HepG2 (cell line): ENCODE measurements around the gene AEN. TPM values are rescaled to one million over a fixed set of nuclear protein-coding genes. Genes with fewer than 3 reads are reported as not detected.
A peak's percentile ranks its signal among the peaks of the same experiment; 100 is the strongest.

Experiments used
- ATAC-seq: fragments of 200-7000 bp; cut with Tn5 transposase; 3 replicates; pipeline ENCODE4 v1.9.1; 2020; ENCODE audit warnings: mild to moderate bottlenecking, moderate library complexity
- BruUV-seq: library from RNA; stranded (reverse); fragments of 400-500 nt; replicated peaks from 2 replicates; lab custom pipeline; 2021; lab: Mats Ljungman, UMichigan
- CTCF ChIA-PET: fragments of 300-600 bp; formaldehyde crosslinking; extraction: SDS; loops from one replicate; lab custom pipeline; 2021; ENCODE audit warnings: low total read pairs, inconsistent platforms, low intra/inter-chr PET ratio; lab: Yijun Ruan, JAX
- POLR2A ChIA-PET: fragments of 350-600 bp; sonication (Branson Sonifier 250); formaldehyde crosslinking; loops from one replicate; lab custom pipeline; 2020; ENCODE audit warnings: antibody characterized with exemption, inconsistent platforms; lab: Yijun Ruan, JAX
- DNase-seq: peaks from one replicate; pipeline ENCODE4 v3.0.0-alpha.2; 2015; ENCODE audit warnings: low spot score
- FAIRE-seq: peaks from 3 replicates; lab custom pipeline; 2011; peaks lifted over from hg19 to GRCh38; lab: Jason Lieb, UNC
- H2AFZ ChIP-seq: one replicate; pipeline ENCODE4 v1.6.1; 2011; ENCODE audit warnings: low read length, inconsistent platforms
- H3K27ac ChIP-seq: fragments of 300-600 bp; 3 replicates; pipeline ENCODE4 v1.8.0; 2011; ENCODE audit warnings: mixed run types, mild to moderate bottlenecking, mixed read lengths, low read length, inconsistent platforms; ENCODE audit not compliant: insufficient read depth; ENCODE audit errors: extremely low read length
- H3K27me3 ChIP-seq, 2 experiments: fragments of 200-600 bp in 1 of 2; 2 replicates in 1 of 2; 3 replicates in 1 of 2; pipeline versions ENCODE4 v1.6.0 to v1.8.0; 2011; ENCODE audit warnings: low read length in 2 of 2, mild to moderate bottlenecking in 2 of 2, moderate library complexity in 2 of 2, inconsistent platforms in 1 of 2; ENCODE audit not compliant: insufficient read depth in 2 of 2, control insufficient read depth in 1 of 2
- H3K36me3 ChIP-seq, 2 experiments: fragments of 200-600 bp in 1 of 2; replicated peaks in 1 of 2; 2 replicates in 1 of 2; 3 replicates in 1 of 2; pipeline versions ENCODE4 v1.5.1 to v1.8.0; 2011; ENCODE audit warnings: low read length in 2 of 2, inconsistent platforms in 1 of 2; ENCODE audit not compliant: insufficient read depth in 2 of 2, control insufficient read depth in 1 of 2
- H3K4me1 ChIP-seq: 2 replicates; pipeline ENCODE4 v1.5.1; 2012; ENCODE audit warnings: low read length, inconsistent platforms; ENCODE audit not compliant: insufficient read depth
- H3K4me2 ChIP-seq: 2 replicates; pipeline ENCODE4 v1.6.0; 2011; ENCODE audit warnings: low read depth, low read length, inconsistent platforms
- H3K4me3 ChIP-seq, 3 experiments: fragments of 200-600 bp in 1 of 3; sonication (generic), shearing (Covaris generic) in 1 of 3; replicated peaks in 1 of 3; 2 replicates each; pipeline ENCODE4 v1.5.1; 2011 to 2016; ENCODE audit warnings: low read length in 3 of 3, inconsistent platforms in 2 of 3, low read depth in 2 of 3, mild to moderate bottlenecking in 2 of 3, control low read depth in 1 of 3, mixed read lengths in 1 of 3; ENCODE audit not compliant: insufficient read depth in 1 of 3
- H3K79me2 ChIP-seq: one replicate; pipeline ENCODE4 v1.6.1; 2011; ENCODE audit warnings: low read length, inconsistent platforms; ENCODE audit not compliant: insufficient read depth
- H3K9ac ChIP-seq: 2 replicates; pipeline ENCODE4 v1.6.0; 2011; ENCODE audit warnings: mild to moderate bottlenecking, low read depth, low read length, inconsistent platforms; ENCODE audit not compliant: insufficient read depth
- H3K9me3 ChIP-seq: 2 replicates; pipeline ENCODE4 v1.5.1; 2012; ENCODE audit warnings: mild to moderate bottlenecking, low read length
- H4K20me1 ChIP-seq: 2 replicates; pipeline ENCODE4 v1.6.0; 2011; ENCODE audit warnings: inconsistent platforms, mild to moderate bottlenecking, low read length, moderate library complexity; ENCODE audit not compliant: insufficient read depth
- KIAA2018 ChIP-seq: sonication (generic); formaldehyde crosslinking; IDR thresholded peaks from 2 replicates; pipeline ENCODE4 v1.5.0; 2020; ENCODE audit warnings: mild to moderate bottlenecking, missing genetic modification reagents, borderline replicate concordance
- MAFF ChIP-seq: IDR thresholded peaks from 2 replicates; pipeline ENCODE4 v1.6.1; 2011; ENCODE audit warnings: low read depth, low read length, improper control_type of control experiment
- MAFK ChIP-seq, 2 experiments: IDR thresholded peaks in 1 of 2; conservative IDR thresholded peaks in 1 of 2; 2 replicates each; pipeline ENCODE4 v1.6.1; 2011; ENCODE audit warnings: improper control_type of control experiment in 2 of 2, low read length in 2 of 2
- MXI1 ChIP-seq: IDR thresholded peaks from 3 replicates; pipeline ENCODE4 v1.6.1; 2012; ENCODE audit warnings: low read depth, low read length, inconsistent platforms, borderline replicate concordance
- WGBS: methylation state at CpG from one replicate; pipeline ENCODE4 v1.1.6; 2017; ENCODE audit warnings: low lambda C conversion rate; 5-methylcytosine and 5-hydroxymethylcytosine counted together
- in situ Hi-C: cut with HindIII; loops from 2 replicates; pipeline ENCODE4 v1.10.0; 2017; ENCODE audit warnings: low pct_unique_long_range_greater_than_20kb; ENCODE audit not compliant: extremely low pct_ligation_motif_present
- intact Hi-C: fragments of 100-400 bp; cut with micrococcal nuclease; formaldehyde crosslinking; loops from one replicate; pipeline ENCODE4 v1.10.0; 2022; ENCODE audit not compliant: unreplicated experiment
- polyA plus RNA-seq, 8 experiments: library from polyadenylated mRNA; depleted of rRNA in 3 of 8; stranded (reverse) in 7 of 8; unstranded in 1 of 8; fragments of >200 nt; fragmentation: Illumina TruSeq in 4 of 8; extraction: Trizol in 4 of 8; gene quantifications; 2 replicates each; pipeline versions ENCODE4 v1.2.1 to v1.2.3, GENCODE V29; 2011 to 2016; ENCODE audit warnings: low read depth in 4 of 8, missing spikeins in 1 of 8, mixed read lengths in 1 of 8; ENCODE audit not compliant: insufficient read depth in 1 of 8
- total RNA-seq, 5 experiments: library from RNA; depleted of rRNA; stranded (reverse); fragments of >200 nt; fragmentation: Illumina TruSeq; extraction: Trizol; gene quantifications; 2 replicates each; pipeline ENCODE4 v1.2.3, GENCODE V29; 2016; ENCODE audit warnings: low read depth in 1 of 5

Gene AEN
- total and polyA plus RNA-seq, 2 of the 13 experiments (the other 11 are each of a cell fraction or from before 2014, with no cell fraction given) = 51.3 to 118 TPM

- WGBS = 7% methylated on average over 4 of the region's 4 CpGs
- Histone ChIP-seq H3K36me3 (no peaks in the 10 kb centered on the region), H2AFZ (no peak overlapping the region), H3K27ac (no peak overlapping the region), H3K4me2 (no peak overlapping the region), H3K4me1 (no peaks in the 10 kb centered on the region), H3K9me3 (no peaks in the 10 kb centered on the region), H3K9ac (no peak overlapping the region), H3K79me2 (no peaks in the 10 kb centered on the region), H3K27me3 (peaks cover 6 to 34% of the 10 kb centered on the region in 2 experiments; a peak in 3 of 5 replicates), H4K20me1 (no peaks in the 10 kb centered on the region; the same call in 1 of the 2 replicates), H3K4me3 (no peak overlapping the region)
- ATAC-seq (no peak), DNase-seq (no peak), FAIRE-seq (no peak)
- intact Hi-C loops = no loop called here
- in situ Hi-C loops = no loop called here
- TF ChIP-seq MXI1 (no peak), KIAA2018 (CRISPR knock-in tag) (no peak), MAFK (conservative IDR thresholded peaks at IDR 0.05 in 1 of 2, IDR thresholded peaks at IDR 0.05 in 1 of 2; ENCODE audit: low read length in 2 of 2) (peak in 1 of 2 experiments; percentile 61; a peak in 3 of 4 replicates), MAFF (peak; percentile 49)
- CTCF ChIA-PET = no interaction called here
- no TSS peak for BruUV-seq
- POLR2A ChIA-PET = no interaction called here
Observed at GRCh38 chr15:88608607-88609181, 12.4 kb upstream of the AEN start.
